ENCODE measurements around the gene PRKN.
"Not testable (repeated sequence)": the region's sequence is repeated elsewhere in the genome, so short reads cannot be mapped to it uniquely, and the experiment has no call there.

Gene PRKN

GRCh38 chr6:162710419-162710818 is 17.1 kb downstream of the PRKN start:
- DNase-seq, result no peak

- DNase-seq, result no peak
Observed at GRCh38 chr6:162709431-162709830, 18.1 kb downstream of the PRKN start.

GRCh38 chr6:162708971-162709370 is 18.6 kb downstream of the PRKN start:
- no peak for DNase-seq

GRCh38 chr6:162706232-162706631 is 21.3 kb downstream of the PRKN start:
- no peak for DNase-seq

GRCh38 chr6:162705736-162706135 is 21.8 kb downstream of the PRKN start:
- DNase-seq, result no peak

- DNase-seq, result no peak
Observed at GRCh38 chr6:162704001-162704400, 23.6 kb downstream of the PRKN start.

GRCh38 chr6:162702446-162702845 is 25.1 kb downstream of the PRKN start:
- no peak for DNase-seq

- DNase-seq, result no peak
Observed at GRCh38 chr6:162701551-162701950, 26.0 kb downstream of the PRKN start.

- no peak for DNase-seq
Observed at GRCh38 chr6:162700966-162701365, 26.6 kb downstream of the PRKN start.

- DNase-seq, result no peak
Observed at GRCh38 chr6:162699961-162700360, 27.6 kb downstream of the PRKN start.

GRCh38 chr6:162698440-162698839 is 29.1 kb downstream of the PRKN start:
- no peak for DNase-seq

GRCh38 chr6:162697872-162698403 is 29.6 kb downstream of the PRKN start:
- DNase-seq, result no peak

- DNase-seq, result no peak
Observed at GRCh38 chr6:162690158-162690557, 37.4 kb downstream of the PRKN start.

GRCh38 chr6:162688751-162689345 is 38.7 kb downstream of the PRKN start:
- DNase-seq, result no peak

- DNase-seq, result no peak
Observed at GRCh38 chr6:162685586-162685985, 42.0 kb downstream of the PRKN start.

- DNase-seq, result no peak
Observed at GRCh38 chr6:162684961-162685360, 42.6 kb downstream of the PRKN start.

GRCh38 chr6:162684052-162684451 is 43.5 kb downstream of the PRKN start:
- DNase-seq, result no peak

GRCh38 chr6:162683135-162683534 is 44.4 kb downstream of the PRKN start:
- no peak for DNase-seq

GRCh38 chr6:162681447-162681846 is 46.1 kb downstream of the PRKN start:
- DNase-seq, result no peak

GRCh38 chr6:162680871-162681270 is 46.7 kb downstream of the PRKN start:
- no peak for DNase-seq

GRCh38 chr6:162680367-162680766 is 47.2 kb downstream of the PRKN start:
- no peak for DNase-seq

GRCh38 chr6:162679681-162680080 is 47.9 kb downstream of the PRKN start:
- no peak for DNase-seq

- not testable (repeated sequence) for DNase-seq
Observed at GRCh38 chr6:162678896-162679295, 48.7 kb downstream of the PRKN start.

GRCh38 chr6:162675503-162675902 is 52.1 kb downstream of the PRKN start:
- no peak for DNase-seq

- DNase-seq, result no peak
Observed at GRCh38 chr6:162674452-162674851, 53.1 kb downstream of the PRKN start.
